GM23338 (cell line): ENCODE data around the gene PKD1L1. TPM values are rescaled to one million over a fixed set of nuclear protein-coding genes. Genes with fewer than 3 reads are reported as not detected.

Source experiments
- ATAC-seq: fragments of 200-7000 bp; cut with Tn5 transposase; 3 replicates; pipeline ENCODE4 v1.9.1; 2020
- DNase-seq: peaks from one replicate; pipeline ENCODE4 v3.0.0-alpha.2; 2015; ENCODE audit warnings: low spot score
- H2AFZ ChIP-seq: fragments of 200-600 bp; sonication (generic); 2 replicates; pipeline ENCODE4 v1.8.0; 2016; ENCODE audit warnings: antibody characterized with exemption, mild to moderate bottlenecking, moderate library complexity
- H3F3A ChIP-seq: fragments of 200-600 bp; sonication (generic); replicated peaks from 2 replicates; pipeline ENCODE4 v1.8.0; 2017; ENCODE audit warnings: antibody characterized with exemption, mixed run types, low read depth
- H3K27ac ChIP-seq: fragments of 200-600 bp; sonication (generic); 2 replicates; pipeline ENCODE4 v1.6.1; 2016; ENCODE audit warnings: low read depth
- H3K27me3 ChIP-seq: fragments of 200-600 bp; sonication (generic); 2 replicates; pipeline ENCODE4 v1.8.0; 2016; ENCODE audit warnings: mild to moderate bottlenecking, mixed run types, moderate library complexity; ENCODE audit not compliant: insufficient read depth
- H3K36me3 ChIP-seq: fragments of 200-600 bp; sonication (generic); 2 replicates; pipeline ENCODE4 v1.8.0; 2016; ENCODE audit warnings: mild to moderate bottlenecking; ENCODE audit not compliant: insufficient read depth
- H3K4me1 ChIP-seq: fragments of 200-600 bp; sonication (generic); 2 replicates; pipeline ENCODE4 v1.8.0; 2016; ENCODE audit warnings: mild to moderate bottlenecking, moderate library complexity; ENCODE audit not compliant: insufficient read depth
- H3K4me2 ChIP-seq: fragments of 200-600 bp; sonication (generic); 2 replicates; pipeline ENCODE4 v1.7.1; 2017; ENCODE audit warnings: mixed run types
- H3K4me3 ChIP-seq: fragments of 200-600 bp; sonication (generic); 2 replicates; pipeline ENCODE4 v1.6.1; 2016; ENCODE audit warnings: mixed run types
- H3K79me2 ChIP-seq: fragments of 200-600 bp; sonication (generic); replicated peaks from 2 replicates; pipeline ENCODE4 v1.8.0; 2017; ENCODE audit warnings: mild to moderate bottlenecking; ENCODE audit not compliant: insufficient read depth
- H3K9me2 ChIP-seq: fragments of 200-600 bp; sonication (generic); 2 replicates; pipeline ENCODE4 v1.8.0; 2017; ENCODE audit not compliant: insufficient read depth
- H4K20me1 ChIP-seq: fragments of 200-600 bp; sonication (generic); replicated peaks from 2 replicates; pipeline ENCODE4 v1.8.0; 2017; ENCODE audit warnings: mild to moderate bottlenecking; ENCODE audit not compliant: insufficient read depth
- H3K27ac Mint-ChIP-seq: 2 replicates; pipeline ENCODE4 v1.8.0; 2020; ENCODE audit warnings: inconsistent platforms, mild to moderate bottlenecking, moderate library complexity, mixed read lengths
- H3K27me3 Mint-ChIP-seq: 3 replicates; pipeline ENCODE4 v1.8.0; 2022; ENCODE audit warnings: low read depth, mild to moderate bottlenecking, moderate library complexity, mixed read lengths, inconsistent platforms; ENCODE audit not compliant: insufficient read depth, poor library complexity
- H3K36me3 Mint-ChIP-seq: 3 replicates; pipeline ENCODE4 v1.8.0; 2021; ENCODE audit warnings: low read depth, mild to moderate bottlenecking, inconsistent platforms, moderate library complexity, mixed read lengths
- H3K4me1 Mint-ChIP-seq: 3 replicates; pipeline ENCODE4 v1.8.0; 2020; ENCODE audit warnings: mild to moderate bottlenecking, inconsistent platforms, mixed read lengths
- H3K4me3 Mint-ChIP-seq: 3 replicates; pipeline ENCODE4 v1.8.0; 2021; ENCODE audit warnings: moderate library complexity, mild to moderate bottlenecking, inconsistent platforms, mixed read lengths
- H3K9me3 Mint-ChIP-seq: 3 replicates; pipeline ENCODE4 v1.8.0; 2020; ENCODE audit warnings: moderate library complexity, mild to moderate bottlenecking, inconsistent platforms, mixed read lengths
- CREB1 ChIP-seq: fragments of 250-450 bp; sonication (Bioruptor Pico); IDR thresholded peaks from 2 replicates; pipeline ENCODE4 v1.5.0; 2020; ENCODE audit warnings: low read depth, mild to moderate bottlenecking, moderate library complexity
- EZH2phosphoT487 ChIP-seq: fragments of 200-600 bp; sonication (generic); IDR thresholded peaks from one replicate; pipeline ENCODE4 v1.8.1; 2018; ENCODE audit warnings: antibody characterized with exemption; ENCODE audit not compliant: unreplicated experiment
- POLR2AphosphoS5 ChIP-seq: IDR thresholded peaks from 2 replicates; pipeline ENCODE4 v1.6.1; 2016; ENCODE audit warnings: antibody characterized with exemption, low read depth
- STAT1 ChIP-seq: IDR thresholded peaks from one replicate; pipeline ENCODE4 v1.6.1; 2016; ENCODE audit warnings: antibody characterized with exemption; ENCODE audit not compliant: unreplicated experiment
- polyA plus RNA-seq: library from polyadenylated mRNA; unstranded; fragments of >200 nt; fragmentation: Nextera tagmentation; extraction: Ambion mirVana; gene quantifications from 2 replicates; pipeline ENCODE4 v1.2.1, GENCODE V29; 2016
- total RNA-seq: library from RNA; depleted of rRNA; stranded (reverse); fragments of >200 nt; shearing (Covaris generic); gene quantifications from 2 replicates; pipeline ENCODE4 v1.2.3, GENCODE V29; 2014
- TF ChIP-seq, protein P1 (sequence below): IDR thresholded peaks from 2 replicates; pipeline ENCODE4 v1.6.1; 2016; ENCODE audit warnings: antibody characterized with exemption
- TF ChIP-seq, protein P2 (sequence below): IDR thresholded peaks from one replicate; pipeline ENCODE4 v1.6.1; 2018; ENCODE audit warnings: antibody characterized with exemption; ENCODE audit not compliant: unreplicated experiment
- TF ChIP-seq, protein P3 (sequence below): fragments of 250-450 bp; sonication (Bioruptor Pico); IDR thresholded peaks from 2 replicates; pipeline ENCODE4 v1.5.0; 2020; ENCODE audit warnings: mild to moderate bottlenecking, moderate library complexity

The PKD1L1 gene
- total and polyA plus RNA-seq, 2 experiments from 2014 or later: 0.03 TPM; not detected in 1

DNA sequence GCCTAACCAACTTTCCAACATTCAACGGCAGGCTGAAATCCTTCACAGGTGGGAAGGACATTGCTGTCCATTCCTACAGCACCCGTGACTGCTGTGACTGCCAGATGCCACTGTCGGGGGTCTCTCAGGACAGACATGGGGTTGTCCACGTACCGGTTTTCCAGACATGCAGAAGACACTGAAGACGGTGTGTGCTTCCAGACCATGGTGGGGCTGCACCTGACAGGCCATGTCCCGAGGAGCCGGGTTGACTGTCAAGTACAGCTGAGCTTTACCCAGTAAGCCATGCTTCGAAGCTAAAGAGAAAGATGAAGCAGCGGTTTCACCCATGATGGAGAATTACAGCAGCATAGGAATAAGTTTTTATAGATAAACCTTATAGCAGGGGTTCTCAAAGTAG lies 70.9 kb downstream of the PKD1L1 start:
- Histone ChIP-seq H4K20me1 (no peaks in the 10 kb centered on the region), H3K79me2 (no peaks in the 10 kb centered on the region), H3F3A (no peaks in the 10 kb centered on the region), H3K4me1 (no peaks in the 10 kb centered on the region), H3K36me3 (no peaks in the 10 kb centered on the region), H3K4me3 (no peak overlapping the region), H3K27ac (no peak overlapping the region), H3K4me2 (no peak overlapping the region), H3K9me2 (no peaks in the 10 kb centered on the region), H3K27me3 (no peaks in the 10 kb centered on the region), H2AFZ (no peak overlapping the region)
- no peak for DNase-seq
- TF ChIP-seq, protein P1, sequence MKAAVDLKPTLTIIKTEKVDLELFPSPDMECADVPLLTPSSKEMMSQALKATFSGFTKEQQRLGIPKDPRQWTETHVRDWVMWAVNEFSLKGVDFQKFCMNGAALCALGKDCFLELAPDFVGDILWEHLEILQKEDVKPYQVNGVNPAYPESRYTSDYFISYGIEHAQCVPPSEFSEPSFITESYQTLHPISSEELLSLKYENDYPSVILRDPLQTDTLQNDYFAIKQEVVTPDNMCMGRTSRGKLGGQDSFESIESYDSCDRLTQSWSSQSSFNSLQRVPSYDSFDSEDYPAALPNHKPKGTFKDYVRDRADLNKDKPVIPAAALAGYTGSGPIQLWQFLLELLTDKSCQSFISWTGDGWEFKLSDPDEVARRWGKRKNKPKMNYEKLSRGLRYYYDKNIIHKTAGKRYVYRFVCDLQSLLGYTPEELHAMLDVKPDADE: no peak
- TF ChIP-seq STAT1 (no peak), CREB1 (CRISPR knock-in tag) (no peak), POLR2AphosphoS5 (no peak), EZH2phosphoT487 (no peak)
- TF ChIP-seq, protein P2, sequence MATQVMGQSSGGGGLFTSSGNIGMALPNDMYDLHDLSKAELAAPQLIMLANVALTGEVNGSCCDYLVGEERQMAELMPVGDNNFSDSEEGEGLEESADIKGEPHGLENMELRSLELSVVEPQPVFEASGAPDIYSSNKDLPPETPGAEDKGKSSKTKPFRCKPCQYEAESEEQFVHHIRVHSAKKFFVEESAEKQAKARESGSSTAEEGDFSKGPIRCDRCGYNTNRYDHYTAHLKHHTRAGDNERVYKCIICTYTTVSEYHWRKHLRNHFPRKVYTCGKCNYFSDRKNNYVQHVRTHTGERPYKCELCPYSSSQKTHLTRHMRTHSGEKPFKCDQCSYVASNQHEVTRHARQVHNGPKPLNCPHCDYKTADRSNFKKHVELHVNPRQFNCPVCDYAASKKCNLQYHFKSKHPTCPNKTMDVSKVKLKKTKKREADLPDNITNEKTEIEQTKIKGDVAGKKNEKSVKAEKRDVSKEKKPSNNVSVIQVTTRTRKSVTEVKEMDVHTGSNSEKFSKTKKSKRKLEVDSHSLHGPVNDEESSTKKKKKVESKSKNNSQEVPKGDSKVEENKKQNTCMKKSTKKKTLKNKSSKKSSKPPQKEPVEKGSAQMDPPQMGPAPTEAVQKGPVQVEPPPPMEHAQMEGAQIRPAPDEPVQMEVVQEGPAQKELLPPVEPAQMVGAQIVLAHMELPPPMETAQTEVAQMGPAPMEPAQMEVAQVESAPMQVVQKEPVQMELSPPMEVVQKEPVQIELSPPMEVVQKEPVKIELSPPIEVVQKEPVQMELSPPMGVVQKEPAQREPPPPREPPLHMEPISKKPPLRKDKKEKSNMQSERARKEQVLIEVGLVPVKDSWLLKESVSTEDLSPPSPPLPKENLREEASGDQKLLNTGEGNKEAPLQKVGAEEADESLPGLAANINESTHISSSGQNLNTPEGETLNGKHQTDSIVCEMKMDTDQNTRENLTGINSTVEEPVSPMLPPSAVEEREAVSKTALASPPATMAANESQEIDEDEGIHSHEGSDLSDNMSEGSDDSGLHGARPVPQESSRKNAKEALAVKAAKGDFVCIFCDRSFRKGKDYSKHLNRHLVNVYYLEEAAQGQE: no peak
- TF ChIP-seq, protein P3, sequence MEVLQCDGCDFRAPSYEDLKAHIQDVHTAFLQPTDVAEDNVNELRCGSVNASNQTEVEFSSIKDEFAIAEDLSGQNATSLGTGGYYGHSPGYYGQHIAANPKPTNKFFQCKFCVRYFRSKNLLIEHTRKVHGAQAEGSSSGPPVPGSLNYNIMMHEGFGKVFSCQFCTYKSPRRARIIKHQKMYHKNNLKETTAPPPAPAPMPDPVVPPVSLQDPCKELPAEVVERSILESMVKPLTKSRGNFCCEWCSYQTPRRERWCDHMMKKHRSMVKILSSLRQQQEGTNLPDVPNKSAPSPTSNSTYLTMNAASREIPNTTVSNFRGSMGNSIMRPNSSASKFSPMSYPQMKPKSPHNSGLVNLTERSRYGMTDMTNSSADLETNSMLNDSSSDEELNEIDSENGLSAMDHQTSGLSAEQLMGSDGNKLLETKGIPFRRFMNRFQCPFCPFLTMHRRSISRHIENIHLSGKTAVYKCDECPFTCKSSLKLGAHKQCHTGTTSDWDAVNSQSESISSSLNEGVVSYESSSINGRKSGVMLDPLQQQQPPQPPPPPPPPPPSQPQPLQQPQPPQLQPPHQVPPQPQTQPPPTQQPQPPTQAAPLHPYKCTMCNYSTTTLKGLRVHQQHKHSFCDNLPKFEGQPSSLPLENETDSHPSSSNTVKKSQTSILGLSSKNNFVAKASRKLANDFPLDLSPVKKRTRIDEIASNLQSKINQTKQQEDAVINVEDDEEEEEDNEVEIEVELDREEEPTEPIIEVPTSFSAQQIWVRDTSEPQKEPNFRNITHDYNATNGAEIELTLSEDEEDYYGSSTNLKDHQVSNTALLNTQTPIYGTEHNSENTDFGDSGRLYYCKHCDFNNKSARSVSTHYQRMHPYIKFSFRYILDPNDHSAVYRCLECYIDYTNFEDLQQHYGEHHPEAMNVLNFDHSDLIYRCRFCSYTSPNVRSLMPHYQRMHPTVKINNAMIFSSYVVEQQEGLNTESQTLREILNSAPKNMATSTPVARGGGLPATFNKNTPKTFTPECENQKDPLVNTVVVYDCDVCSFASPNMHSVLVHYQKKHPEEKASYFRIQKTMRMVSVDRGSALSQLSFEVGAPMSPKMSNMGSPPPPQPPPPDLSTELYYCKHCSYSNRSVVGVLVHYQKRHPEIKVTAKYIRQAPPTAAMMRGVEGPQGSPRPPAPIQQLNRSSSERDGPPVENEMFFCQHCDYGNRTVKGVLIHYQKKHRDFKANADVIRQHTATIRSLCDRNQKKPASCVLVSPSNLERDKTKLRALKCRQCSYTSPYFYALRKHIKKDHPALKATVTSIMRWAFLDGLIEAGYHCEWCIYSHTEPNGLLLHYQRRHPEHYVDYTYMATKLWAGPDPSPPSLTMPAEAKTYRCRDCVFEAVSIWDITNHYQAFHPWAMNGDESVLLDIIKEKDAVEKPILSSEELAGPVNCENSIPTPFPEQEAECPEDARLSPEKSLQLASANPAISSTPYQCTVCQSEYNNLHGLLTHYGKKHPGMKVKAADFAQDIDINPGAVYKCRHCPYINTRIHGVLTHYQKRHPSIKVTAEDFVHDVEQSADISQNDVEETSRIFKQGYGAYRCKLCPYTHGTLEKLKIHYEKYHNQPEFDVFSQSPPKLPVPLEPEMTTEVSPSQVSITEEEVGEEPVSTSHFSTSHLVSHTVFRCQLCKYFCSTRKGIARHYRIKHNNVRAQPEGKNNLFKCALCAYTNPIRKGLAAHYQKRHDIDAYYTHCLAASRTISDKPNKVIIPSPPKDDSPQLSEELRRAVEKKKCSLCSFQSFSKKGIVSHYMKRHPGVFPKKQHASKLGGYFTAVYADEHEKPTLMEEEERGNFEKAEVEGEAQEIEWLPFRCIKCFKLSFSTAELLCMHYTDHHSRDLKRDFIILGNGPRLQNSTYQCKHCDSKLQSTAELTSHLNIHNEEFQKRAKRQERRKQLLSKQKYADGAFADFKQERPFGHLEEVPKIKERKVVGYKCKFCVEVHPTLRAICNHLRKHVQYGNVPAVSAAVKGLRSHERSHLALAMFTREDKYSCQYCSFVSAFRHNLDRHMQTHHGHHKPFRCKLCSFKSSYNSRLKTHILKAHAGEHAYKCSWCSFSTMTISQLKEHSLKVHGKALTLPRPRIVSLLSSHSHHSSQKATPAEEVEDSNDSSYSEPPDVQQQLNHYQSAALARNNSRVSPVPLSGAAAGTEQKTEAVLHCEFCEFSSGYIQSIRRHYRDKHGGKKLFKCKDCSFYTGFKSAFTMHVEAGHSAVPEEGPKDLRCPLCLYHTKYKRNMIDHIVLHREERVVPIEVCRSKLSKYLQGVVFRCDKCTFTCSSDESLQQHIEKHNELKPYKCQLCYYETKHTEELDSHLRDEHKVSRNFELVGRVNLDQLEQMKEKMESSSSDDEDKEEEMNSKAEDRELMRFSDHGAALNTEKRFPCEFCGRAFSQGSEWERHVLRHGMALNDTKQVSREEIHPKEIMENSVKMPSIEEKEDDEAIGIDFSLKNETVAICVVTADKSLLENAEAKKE (CRISPR knock-in tag): no peak
- H3K4me3 Mint-ChIP-seq: no peak overlapping the region
- H3K4me1 Mint-ChIP-seq: no peaks in the 10 kb centered on the region; the same call in 2 of the 3 replicates
- H3K9me3 Mint-ChIP-seq: no peaks in the 10 kb centered on the region; the same call in 2 of the 3 replicates
- no peaks in the 10 kb centered on the region for H3K27me3 Mint-ChIP-seq
- no peaks in the 10 kb centered on the region for H3K36me3 Mint-ChIP-seq
- ATAC-seq: no peak
- no peak overlapping the region for H3K27ac Mint-ChIP-seq
